Osteoblast (primary cell): ENCODE results near the gene TRAPPC11. TPM values are rescaled to one million over a fixed set of nuclear protein-coding genes. Genes with fewer than 3 reads are reported as not detected.

Experiments used
- DNase-seq: peaks from one replicate; pipeline ENCODE4 v3.0.0; 2011; ENCODE audit warnings: low spot score, mixed read lengths; ENCODE audit not compliant: insufficient read length; ENCODE audit errors: missing footprints
- H2AFZ ChIP-seq: 2 replicates; pipeline ENCODE4 v1.6.0; 2011; ENCODE audit warnings: mild to moderate bottlenecking, low read length
- H3K27ac ChIP-seq: 2 replicates; pipeline ENCODE4 v1.5.1; 2011; ENCODE audit warnings: mild to moderate bottlenecking, low read depth, low read length, moderate library complexity
- H3K27me3 ChIP-seq: 2 replicates; pipeline ENCODE4 v1.6.0; 2012; ENCODE audit warnings: mild to moderate bottlenecking, control low read depth, inconsistent platforms, low read length, moderate library complexity; ENCODE audit not compliant: insufficient read depth
- H3K36me3 ChIP-seq: 2 replicates; pipeline ENCODE4 v1.5.1; 2011; ENCODE audit warnings: mild to moderate bottlenecking, low read length, control low read depth, moderate library complexity; ENCODE audit not compliant: insufficient read depth
- H3K4me1 ChIP-seq: 2 replicates; pipeline ENCODE4 v1.5.1; 2011; ENCODE audit warnings: mild to moderate bottlenecking, low read length, control low read depth, moderate library complexity; ENCODE audit not compliant: insufficient read depth
- H3K4me2 ChIP-seq: 2 replicates; pipeline ENCODE4 v1.6.0; 2011; ENCODE audit warnings: mild to moderate bottlenecking, low read length; ENCODE audit not compliant: insufficient read depth
- H3K4me3 ChIP-seq: fragments of 200-600 bp; sonication (generic); 3 replicates; pipeline ENCODE4 v1.5.1; 2012; ENCODE audit warnings: mild to moderate bottlenecking, low read length, inconsistent platforms; ENCODE audit not compliant: insufficient read depth
- H3K79me2 ChIP-seq: 2 replicates; pipeline ENCODE4 v1.6.0; 2012; ENCODE audit warnings: mild to moderate bottlenecking, low read length, control low read depth, inconsistent platforms; ENCODE audit not compliant: insufficient read depth
- H3K9me3 ChIP-seq: 2 replicates; pipeline ENCODE4 v1.5.1; 2011; ENCODE audit warnings: low read depth, low read length, control low read depth
- H4K20me1 ChIP-seq: 2 replicates; pipeline ENCODE4 v1.6.0; 2012; ENCODE audit warnings: mild to moderate bottlenecking, low read length, control low read depth; ENCODE audit not compliant: insufficient read depth
- total RNA-seq: library from RNA; depleted of rRNA; stranded (reverse); fragments of >200 nt; gene quantifications from 2 replicates; pipeline ENCODE4 v1.2.3, GENCODE V29; 2012
- TF ChIP-seq, protein P1 (sequence below): IDR thresholded peaks from 2 replicates; pipeline ENCODE4 v1.5.1; 2011; ENCODE audit warnings: mild to moderate bottlenecking, low read depth, low read length, moderate library complexity; ENCODE audit errors: extremely low read depth

TRAPPC11 gene
- total RNA-seq, 1 donor = 58.3 TPM

DNA sequence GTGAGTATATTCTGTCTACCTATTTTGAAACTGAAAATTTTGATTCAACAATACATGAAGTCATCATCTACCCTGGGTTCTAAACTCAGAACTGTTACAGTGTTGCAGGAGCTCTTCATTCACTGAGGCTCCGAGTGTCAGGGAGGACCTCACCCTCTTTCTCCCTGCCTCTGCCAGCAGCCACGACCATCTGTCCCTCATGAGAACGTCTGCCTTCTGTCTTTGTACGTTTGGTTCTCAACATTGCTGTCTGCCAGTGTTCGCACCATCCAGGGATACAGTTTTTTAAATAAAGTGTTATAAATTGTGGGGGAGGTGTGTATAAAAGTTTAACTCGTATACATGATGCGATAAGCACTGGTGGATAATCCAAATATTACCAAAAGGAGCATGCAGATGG lies 55.5 kb downstream of the TRAPPC11 start:
- Histone ChIP-seq H3K4me1 (no peaks in the 10 kb centered on the region), H3K9me3 (no peaks in the 10 kb centered on the region), H4K20me1 (no peaks in the 10 kb centered on the region), H3K27me3 (no peaks in the 10 kb centered on the region), H2AFZ (no peak overlapping the region), H3K4me2 (no peak overlapping the region), H3K4me3 (no peak overlapping the region), H3K79me2 (no peaks in the 10 kb centered on the region), H3K27ac (no peak overlapping the region), H3K36me3 (peaks cover 26% of the 10 kb centered on the region)
- DNase-seq = no peak
- TF ChIP-seq, protein P1, sequence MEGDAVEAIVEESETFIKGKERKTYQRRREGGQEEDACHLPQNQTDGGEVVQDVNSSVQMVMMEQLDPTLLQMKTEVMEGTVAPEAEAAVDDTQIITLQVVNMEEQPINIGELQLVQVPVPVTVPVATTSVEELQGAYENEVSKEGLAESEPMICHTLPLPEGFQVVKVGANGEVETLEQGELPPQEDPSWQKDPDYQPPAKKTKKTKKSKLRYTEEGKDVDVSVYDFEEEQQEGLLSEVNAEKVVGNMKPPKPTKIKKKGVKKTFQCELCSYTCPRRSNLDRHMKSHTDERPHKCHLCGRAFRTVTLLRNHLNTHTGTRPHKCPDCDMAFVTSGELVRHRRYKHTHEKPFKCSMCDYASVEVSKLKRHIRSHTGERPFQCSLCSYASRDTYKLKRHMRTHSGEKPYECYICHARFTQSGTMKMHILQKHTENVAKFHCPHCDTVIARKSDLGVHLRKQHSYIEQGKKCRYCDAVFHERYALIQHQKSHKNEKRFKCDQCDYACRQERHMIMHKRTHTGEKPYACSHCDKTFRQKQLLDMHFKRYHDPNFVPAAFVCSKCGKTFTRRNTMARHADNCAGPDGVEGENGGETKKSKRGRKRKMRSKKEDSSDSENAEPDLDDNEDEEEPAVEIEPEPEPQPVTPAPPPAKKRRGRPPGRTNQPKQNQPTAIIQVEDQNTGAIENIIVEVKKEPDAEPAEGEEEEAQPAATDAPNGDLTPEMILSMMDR = no peak

DNA sequence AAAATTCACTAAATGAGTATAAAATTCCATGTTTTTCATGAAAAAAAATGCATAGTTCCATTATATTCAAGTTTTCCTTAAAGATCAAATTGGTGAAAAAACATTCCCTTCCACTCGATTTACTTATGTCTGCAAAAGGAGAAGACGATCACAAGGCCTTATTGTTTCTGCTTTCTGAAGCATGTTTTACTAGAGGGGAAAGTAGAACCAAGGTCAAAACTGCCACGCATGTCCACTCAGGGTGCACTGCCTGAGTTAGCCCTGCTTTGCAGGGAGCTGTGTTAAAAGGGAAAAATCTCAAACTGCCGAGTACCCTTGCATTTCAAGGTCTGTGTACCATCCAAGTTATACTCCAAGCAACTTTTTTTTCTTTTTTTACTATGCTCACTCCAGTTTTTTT lies 57.2 kb downstream of the TRAPPC11 start:
- Histone ChIP-seq H2AFZ (no peak overlapping the region), H3K4me2 (no peak overlapping the region), H3K9me3 (no peaks in the 10 kb centered on the region), H3K36me3 (peaks cover 18% of the 10 kb centered on the region), H3K27ac (no peak overlapping the region), H3K4me3 (no peak overlapping the region), H3K27me3 (no peaks in the 10 kb centered on the region), H3K79me2 (no peaks in the 10 kb centered on the region), H4K20me1 (no peaks in the 10 kb centered on the region), H3K4me1 (no peaks in the 10 kb centered on the region)
- no peak for DNase-seq
- TF ChIP-seq, protein P1 = no peak

DNA sequence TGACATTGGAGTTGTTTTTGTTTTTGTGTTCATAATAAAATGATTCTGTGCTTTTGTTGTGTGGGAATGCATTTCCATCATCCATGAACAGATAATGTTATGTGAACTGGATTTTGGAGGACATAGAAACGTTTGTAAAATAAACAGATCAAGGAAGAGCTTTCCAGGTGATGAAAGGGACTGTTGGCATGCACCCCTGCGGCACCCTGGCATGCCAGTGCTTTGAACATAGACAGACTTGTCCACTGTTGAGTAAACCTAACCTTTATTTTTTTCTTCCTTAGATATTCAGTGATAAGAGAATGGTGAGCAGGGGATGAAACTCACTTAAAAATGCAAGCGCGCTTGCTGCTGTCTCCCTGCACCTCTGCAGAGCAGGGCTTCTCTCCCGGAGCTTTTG lies 59.8 kb downstream of the TRAPPC11 start:
- no peaks in the 10 kb centered on the region for H4K20me1 ChIP-seq
- H3K79me2 ChIP-seq = no peaks in the 10 kb centered on the region
- no peaks in the 10 kb centered on the region for H3K36me3 ChIP-seq
- no peak overlapping the region for H3K27ac ChIP-seq
- no peaks in the 10 kb centered on the region for H3K4me1 ChIP-seq
- H3K9me3 ChIP-seq = no peaks in the 10 kb centered on the region
- H2AFZ ChIP-seq = no peak overlapping the region
- no peak overlapping the region for H3K4me2 ChIP-seq
- TF ChIP-seq, protein P1 = no peak
- H3K4me3 ChIP-seq = no peak overlapping the region
- DNase-seq = no peak
- no peaks in the 10 kb centered on the region for H3K27me3 ChIP-seq

DNA sequence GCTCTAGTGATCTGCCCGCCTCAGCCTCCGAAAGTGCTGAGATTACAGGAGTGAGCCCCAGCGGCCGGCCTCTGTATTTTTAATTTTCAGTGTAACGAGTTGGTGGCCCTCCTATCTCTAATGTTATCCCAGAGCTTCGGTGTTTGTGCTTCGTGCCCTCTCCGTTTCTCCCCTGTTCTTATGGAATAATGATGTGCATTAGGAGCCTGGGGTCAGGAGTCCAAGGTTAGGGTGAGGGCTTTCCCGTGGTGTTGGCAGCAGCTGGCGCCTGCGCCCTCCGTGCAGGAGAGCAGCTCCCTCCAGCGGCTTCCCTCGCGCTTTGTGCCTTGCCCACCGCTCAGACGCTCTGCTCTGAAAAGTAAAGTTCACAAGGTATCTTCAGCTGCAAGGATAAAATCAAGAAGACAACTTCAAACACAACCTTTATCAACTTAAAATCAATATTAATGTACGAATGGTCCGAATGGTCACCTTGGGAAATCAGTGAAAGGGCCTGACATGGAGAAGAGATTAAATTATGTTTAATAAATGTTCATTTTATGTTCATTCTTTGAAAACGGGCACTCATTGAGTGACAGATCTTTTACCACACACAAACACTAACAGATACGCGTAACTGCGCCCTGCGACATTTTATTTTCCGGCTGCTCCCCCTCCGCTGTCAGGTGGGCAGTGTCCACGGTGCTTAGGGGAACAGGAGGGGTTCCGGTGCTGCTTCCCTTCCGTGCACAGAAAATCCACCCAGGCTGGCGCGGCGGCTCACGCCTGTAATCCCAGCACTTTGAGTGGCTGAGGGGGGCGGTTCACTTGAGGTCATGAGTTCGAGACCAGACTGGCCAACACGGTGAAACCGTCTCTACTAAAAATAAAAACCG lies 62.4 kb downstream of the TRAPPC11 start:
- no peaks in the 10 kb centered on the region for H3K79me2 ChIP-seq
- TF ChIP-seq, protein P1 = peak; percentile 43
- H3K36me3 ChIP-seq = no peaks in the 10 kb centered on the region
- H2AFZ ChIP-seq = peak overlapping the region; percentile 18
- no peak overlapping the region for H3K27ac ChIP-seq
- H3K4me2 ChIP-seq = peak overlapping the region; percentile 48
- DNase-seq = peak; percentile 91
- H3K9me3 ChIP-seq = no peaks in the 10 kb centered on the region
- H3K27me3 ChIP-seq = no peaks in the 10 kb centered on the region
- no peaks in the 10 kb centered on the region for H4K20me1 ChIP-seq
- no peaks in the 10 kb centered on the region for H3K4me1 ChIP-seq
- peak overlapping the region; percentile 33 for H3K4me3 ChIP-seq
